NCI-H510A (cell line): Measurements from ENCODE around the gene METTL8.
"Not testable (repeated sequence)": the region's sequence is repeated elsewhere in the genome, so short reads cannot be mapped to it uniquely, and the experiment has no call there.

Source experiments
- DNase-seq: peaks from one replicate; lab custom pipeline; 2025; lab: John Stamatoyannopoulos, UW

METTL8 gene

GRCh38 chr2:171345971-171346722 lies 87.6 kb downstream of the METTL8 start:
- no peak for DNase-seq

GRCh38 chr2:171344182-171344581 lies 89.6 kb downstream of the METTL8 start:
- no peak for DNase-seq

GRCh38 chr2:171342067-171342413 lies 91.8 kb downstream of the METTL8 start:
- DNase-seq = no peak

- no peak for DNase-seq
Observed at GRCh38 chr2:171341394-171342066, 92.3 kb downstream of the METTL8 start.

- no peak for DNase-seq
Observed at GRCh38 chr2:171334946-171335345, 98.8 kb downstream of the METTL8 start.

- DNase-seq = no peak
Observed at GRCh38 chr2:171334171-171334570, 99.6 kb downstream of the METTL8 start.

GRCh38 chr2:171330155-171330956 lies 103.4 kb downstream of the METTL8 start:
- DNase-seq = no peak

- DNase-seq = no peak
Observed at GRCh38 chr2:171327043-171327496, 106.7 kb downstream of the METTL8 start.

GRCh38 chr2:171325886-171326585 lies 107.8 kb downstream of the METTL8 start:
- DNase-seq = no peak

- DNase-seq = no peak
Observed at GRCh38 chr2:171323971-171324528, 109.7 kb downstream of the METTL8 start.

- DNase-seq = no peak
Observed at GRCh38 chr2:171322928-171323327, 110.9 kb downstream of the METTL8 start.

- DNase-seq = no peak
Observed at GRCh38 chr2:171320731-171321130, 113.1 kb downstream of the METTL8 start.

- DNase-seq = no peak
Observed at GRCh38 chr2:171320208-171320621, 113.6 kb downstream of the METTL8 start.

GRCh38 chr2:171319164-171319810 lies 114.5 kb downstream of the METTL8 start:
- DNase-seq = no peak

- no peak for DNase-seq
Observed at GRCh38 chr2:171318463-171318934, 115.3 kb downstream of the METTL8 start.

- DNase-seq = no peak
Observed at GRCh38 chr2:171317492-171318125, 116.2 kb downstream of the METTL8 start.

GRCh38 chr2:171316755-171317337 lies 116.9 kb downstream of the METTL8 start:
- DNase-seq = no peak

GRCh38 chr2:171316220-171316619 lies 117.6 kb downstream of the METTL8 start:
- no peak for DNase-seq

- DNase-seq = no peak
Observed at GRCh38 chr2:171315781-171316180, 118.0 kb downstream of the METTL8 start.

- not testable (repeated sequence) for DNase-seq
Observed at GRCh38 chr2:171312182-171312581, 121.6 kb downstream of the METTL8 start.
